NCI-H1105 treated with DMSO at 0.1 percent for 48 hours (cell line): ENCODE data around the gene DNAI1.
A peak's percentile ranks its signal among the peaks of the same experiment; 100 is the strongest.
"Not testable (repeated sequence)": the region's sequence is repeated elsewhere in the genome, so short reads cannot be mapped to it uniquely, and the experiment has no call there.

Experiments used
- DNase-seq: peaks from one replicate; lab custom pipeline; 2025; lab: John Stamatoyannopoulos, UW

DNAI1 gene

DNA sequence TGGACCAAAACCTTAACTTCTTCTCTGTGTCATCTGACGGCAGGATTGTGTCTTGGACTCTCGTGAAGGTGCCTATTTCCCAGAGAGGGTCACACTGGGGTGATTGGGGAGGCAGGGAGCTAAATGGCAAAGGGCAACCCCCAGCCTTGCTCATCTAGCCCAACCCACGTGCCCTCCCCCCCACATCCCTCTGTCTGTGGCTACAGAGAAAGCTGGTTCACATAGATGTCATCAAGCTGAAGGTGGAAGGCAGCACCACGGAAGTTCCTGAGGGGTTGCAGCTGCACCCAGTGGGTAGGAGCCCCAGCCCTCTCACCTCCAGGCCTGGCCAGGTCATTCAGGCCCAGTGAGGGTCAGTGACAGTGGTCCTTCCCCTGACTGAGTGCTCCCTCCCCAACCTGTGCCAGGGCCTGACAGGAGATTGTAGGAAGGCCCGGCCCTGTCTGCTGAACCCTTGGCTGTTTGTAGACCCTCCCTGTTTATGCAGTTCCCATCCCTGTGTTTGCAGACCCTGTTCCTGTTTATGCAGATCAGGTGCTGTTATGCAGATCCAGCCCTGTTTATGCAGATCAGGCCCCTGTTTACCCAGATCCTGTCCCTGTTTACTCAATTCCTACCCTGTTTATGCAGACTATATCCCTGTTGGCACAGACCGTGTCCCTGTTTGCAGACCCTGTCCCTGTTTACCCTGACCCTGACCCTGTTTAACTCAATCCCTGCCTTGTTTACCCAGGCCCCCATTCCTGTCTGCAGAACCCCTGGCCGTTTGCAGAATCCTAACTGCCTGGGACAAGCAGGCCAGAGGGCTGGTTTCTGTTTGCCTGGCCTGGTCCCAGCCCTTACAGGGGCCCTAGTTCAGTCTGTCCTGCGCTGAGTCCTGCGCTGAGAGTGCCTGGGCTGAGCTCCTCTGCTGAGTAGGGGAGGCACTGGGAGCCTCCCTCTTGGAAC is 53.8 kb downstream of the DNAI1 start:
- DNase-seq: no peak

DNA sequence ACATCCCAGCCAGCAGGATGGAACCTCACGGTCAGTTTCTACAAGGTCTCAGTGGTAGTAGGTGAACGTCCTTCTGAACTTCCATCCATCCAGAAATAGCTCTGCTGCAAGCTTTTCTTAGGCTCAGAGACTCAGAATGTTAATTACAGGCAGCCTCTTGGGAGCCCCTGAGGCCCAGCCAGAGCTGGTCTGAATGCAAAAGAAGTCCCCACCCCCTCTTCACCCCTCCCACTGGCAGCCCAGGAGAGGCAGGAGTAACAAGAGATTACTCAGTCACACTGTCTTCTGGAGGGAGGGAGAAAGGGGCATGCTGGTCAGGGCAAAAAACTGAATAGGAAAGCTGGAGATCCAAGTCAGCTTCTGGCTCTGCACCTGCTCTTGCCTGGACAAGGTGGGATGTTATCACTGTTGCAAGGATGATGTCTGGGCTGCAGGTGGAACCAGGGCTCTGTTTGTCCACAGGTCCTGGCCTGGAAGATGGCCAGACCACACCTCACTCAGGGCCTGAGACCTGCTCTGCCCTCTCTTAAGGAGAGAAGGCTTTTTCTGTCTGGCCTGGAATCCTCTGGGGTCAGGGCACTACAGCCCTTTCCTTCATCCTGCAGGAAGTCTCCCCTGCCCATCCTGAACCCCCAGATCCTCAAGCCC is 55.1 kb downstream of the DNAI1 start:
- no peak for DNase-seq

GRCh38 chr9:34514401-34514800 is 55.8 kb downstream of the DNAI1 start:
- no peak for DNase-seq

DNA sequence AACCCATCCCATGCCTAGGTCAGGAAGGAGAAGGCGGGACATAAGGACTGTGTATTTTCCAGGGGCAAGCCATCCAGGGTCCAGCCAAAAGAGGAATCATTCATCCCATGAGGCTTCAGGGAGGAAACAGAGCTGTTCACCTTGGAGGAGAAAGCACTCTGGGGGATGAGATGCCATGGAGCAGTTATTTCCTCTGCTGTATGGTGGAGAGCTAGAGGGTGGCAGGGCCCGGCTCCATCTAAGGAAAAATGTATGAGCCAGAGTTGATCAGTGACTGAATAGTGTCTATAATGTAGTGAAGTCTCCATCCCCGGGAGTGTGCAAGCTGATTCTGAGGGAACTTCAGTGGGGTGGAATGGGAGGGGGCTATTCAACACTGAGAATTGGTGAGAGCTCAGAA is 56.2 kb downstream of the DNAI1 start:
- DNase-seq: no peak

- DNase-seq: no peak
These were observed 57.4 kb downstream of the DNAI1 start for GRCh38 chr9:34515959-34516358.

DNA sequence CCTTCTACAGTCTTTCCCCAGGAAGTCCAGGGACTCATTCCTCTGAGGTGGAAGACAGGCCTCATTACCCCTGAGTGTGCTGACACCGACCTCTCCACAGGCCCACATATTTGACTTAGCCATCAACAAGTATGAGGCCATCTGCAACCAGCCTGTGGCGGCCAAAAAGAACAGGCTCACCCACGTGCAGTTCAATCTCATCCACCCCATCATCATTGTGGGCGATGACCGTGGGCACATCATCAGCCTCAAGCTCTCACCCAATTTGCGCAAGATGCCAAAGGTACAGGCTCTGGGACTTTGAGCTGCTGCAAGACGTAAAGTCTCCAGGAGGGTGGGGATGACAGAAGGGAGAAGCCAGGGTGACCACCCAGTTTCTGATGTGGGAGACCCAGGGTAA is 58.6 kb downstream of the DNAI1 start:
- no peak for DNase-seq

DNA sequence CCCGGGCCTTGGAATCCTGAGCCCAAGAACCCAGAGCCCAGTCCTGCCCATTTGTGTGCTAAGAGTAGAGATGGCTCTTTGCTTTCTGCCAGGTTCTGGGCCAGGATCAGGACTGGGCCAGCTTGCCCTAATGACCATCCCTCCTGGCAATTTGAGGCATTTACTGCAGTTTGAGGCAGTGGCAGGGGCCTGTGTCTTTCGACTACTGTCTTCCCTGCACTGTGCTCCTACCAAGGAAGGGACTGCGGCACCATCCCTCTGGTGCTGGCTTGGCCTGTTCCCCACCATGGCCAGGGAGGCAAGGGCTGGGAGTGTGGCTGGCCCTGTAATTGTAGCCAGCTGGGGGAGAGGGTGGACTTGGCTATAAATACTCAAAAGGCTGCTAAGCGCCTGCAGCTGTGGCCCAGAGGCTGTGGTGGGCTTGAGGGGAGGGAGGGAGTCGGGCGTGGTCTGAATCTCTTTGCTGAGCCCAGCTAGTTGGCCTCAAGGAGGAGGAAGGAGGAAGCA is 59.6 kb downstream of the DNAI1 start:
- DNase-seq: no peak

DNA sequence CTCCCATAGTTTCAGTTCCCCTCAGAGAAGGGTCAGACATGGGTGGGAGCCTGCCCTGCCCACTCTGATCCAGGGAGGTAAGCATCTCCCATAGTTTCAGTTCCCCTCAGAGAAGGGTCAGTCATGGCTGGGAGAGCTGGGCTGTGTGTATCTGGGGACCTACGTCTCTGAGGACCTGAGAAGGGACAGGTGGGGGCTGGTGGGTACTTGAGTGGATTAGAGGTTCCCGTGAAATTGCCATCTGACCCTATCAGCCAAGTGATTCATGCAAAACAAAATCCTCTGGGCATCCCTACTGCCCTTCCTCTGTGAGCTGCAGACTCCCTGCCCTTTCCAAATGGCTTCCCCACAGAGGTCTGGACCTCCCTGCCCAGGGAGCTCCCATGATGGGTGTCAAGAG is 60.3 kb downstream of the DNAI1 start:
- no peak for DNase-seq

- DNase-seq: no peak
These were observed 60.9 kb downstream of the DNAI1 start for GRCh38 chr9:34519321-34520020.

DNA sequence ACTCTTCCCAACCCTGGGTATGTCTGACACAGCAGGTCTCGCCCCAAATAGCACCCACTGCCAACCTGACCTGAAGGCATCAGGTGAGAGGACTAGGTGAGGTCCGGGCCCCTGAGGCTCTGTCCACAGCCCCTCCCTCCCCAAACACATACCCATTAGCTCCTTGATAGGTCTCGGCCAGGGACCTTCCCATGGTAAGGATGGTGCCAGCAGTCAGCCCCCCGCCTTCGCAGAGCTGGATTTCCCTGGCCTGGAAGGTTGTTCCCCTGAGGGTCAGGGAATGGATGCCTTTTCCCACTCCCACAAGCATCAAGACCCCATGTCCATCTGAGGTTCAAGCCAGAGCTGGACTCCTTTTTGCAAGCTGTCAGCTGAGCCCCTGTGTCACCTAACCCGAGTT is 61.5 kb downstream of the DNAI1 start:
- no peak for DNase-seq

- no peak for DNase-seq
These were observed 62.1 kb downstream of the DNAI1 start for GRCh38 chr9:34520505-34521385.

- no peak for DNase-seq
These were observed 62.9 kb downstream of the DNAI1 start for GRCh38 chr9:34521406-34522045.

GRCh38 chr9:34522091-34522887 is 63.7 kb downstream of the DNAI1 start:
- DNase-seq: no peak

DNA sequence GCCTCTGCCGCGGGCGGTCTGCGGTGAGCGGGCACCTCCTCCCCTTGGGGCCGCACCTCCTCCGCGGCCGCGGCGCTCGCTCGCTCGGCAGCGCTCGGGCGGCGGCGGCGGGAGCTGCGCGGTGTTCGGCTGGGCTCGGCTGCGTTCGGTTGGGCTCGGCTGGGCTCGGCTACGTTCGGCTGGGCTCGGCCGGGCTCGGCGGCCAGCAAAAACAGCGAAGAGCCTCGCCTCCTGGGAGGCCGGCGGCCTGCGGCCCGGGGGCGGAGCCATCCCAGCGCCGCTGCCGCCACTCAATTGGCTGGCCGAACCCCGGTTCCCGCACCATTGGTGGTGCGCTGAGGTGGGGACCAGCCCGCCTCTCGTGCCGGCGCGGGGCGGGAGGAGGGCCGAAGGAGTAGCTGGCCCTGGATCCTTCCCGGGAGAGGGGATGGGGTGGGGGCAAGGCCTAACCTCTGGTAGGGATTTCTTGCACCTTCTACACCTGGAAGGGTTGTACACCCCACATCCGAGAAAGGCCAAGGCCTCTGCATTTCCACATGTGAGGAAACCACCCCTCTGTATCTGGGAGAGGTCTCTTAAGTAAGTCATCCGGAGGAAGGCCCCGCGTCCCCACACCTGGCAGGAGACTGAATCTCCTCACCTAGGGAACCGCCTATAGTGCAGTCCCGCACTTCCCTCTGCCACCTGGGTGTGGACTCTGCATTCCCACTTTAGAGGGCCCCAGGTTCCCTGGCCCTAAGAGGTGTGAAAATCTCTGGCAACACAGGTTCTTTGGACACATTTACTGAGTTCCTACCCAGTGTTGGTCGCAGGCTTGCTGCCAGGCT is 64.6 kb downstream of the DNAI1 start, which contains the start of gene ENHO:
TSS of gene ENHO (minus strand) at position 20 of the 827 bp plus-strand sequence. CDS start 1,295 bp downstream, outside the sequence.
- peak; percentile 92 for DNase-seq

DNA sequence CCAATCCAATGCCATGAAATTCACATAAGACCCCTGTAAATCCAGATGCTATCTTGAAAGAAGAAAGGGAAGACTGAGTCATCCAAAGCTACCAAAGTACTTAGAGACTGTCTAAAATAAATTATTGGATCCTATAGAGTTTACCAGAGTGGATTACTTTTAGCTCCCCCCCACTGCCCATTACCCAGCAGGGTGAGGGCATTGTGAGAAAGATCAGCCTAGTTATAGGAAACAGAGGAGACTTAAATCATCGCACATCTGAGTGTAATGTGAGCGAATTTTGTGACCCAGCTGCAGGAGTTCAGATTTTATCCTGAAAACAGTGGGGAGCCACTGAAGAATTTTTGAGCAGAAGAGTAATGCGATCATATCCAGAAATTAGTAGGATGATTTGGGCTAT is 65.7 kb downstream of the DNAI1 start:
- DNase-seq: no peak

- no peak for DNase-seq
These were observed 67.4 kb downstream of the DNAI1 start for GRCh38 chr9:34526026-34526425.

DNA sequence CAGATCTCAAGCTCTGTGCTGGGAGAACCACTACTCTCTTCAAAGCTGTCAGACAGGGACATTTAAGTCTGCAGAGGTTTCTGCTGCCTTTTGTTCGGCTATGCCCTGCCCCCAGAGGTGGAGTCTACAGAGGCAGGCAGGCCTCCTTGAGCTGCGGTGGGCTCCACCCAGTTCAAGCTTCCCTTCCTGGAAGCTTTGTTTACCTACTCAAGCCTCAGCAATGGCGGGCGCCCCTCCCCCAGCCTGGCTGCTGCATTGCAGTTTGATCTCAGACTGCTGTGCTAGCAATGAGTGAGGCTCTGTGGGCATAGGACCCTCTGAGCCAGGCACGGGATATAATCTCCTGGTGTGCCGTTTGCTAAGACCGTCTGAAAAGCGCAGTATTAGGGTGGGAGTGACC is 73.4 kb downstream of the DNAI1 start:
- not testable (repeated sequence) for DNase-seq

GRCh38 chr9:34536685-34537084 is 78.1 kb downstream of the DNAI1 start:
- DNase-seq: no peak

DNA sequence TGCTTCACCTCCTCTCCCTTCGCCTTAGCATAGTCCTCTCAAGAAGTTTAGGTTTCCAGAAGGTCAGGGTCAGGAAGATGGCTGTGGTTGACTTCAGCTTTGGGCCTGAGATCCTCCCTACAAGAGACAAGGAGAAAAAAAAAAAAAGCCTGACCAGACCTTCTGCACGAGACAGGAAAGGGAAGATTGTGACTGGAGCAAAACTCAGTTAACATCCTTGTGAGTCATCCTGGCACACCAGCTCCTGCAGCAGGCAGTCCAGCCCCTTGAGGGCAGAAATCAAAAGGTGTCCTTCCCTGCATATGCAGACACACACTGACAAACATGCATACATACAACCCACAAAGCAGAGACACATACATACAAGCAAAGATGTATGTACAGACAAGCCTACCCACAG is 82.2 kb downstream of the DNAI1 start:
- DNase-seq: no peak
